ENCODE results near the gene LINGO1.

GRCh38 chr15:77591968-77592613 lies 40.6 kb downstream of the LINGO1 start:
- no peak for TF ChIP-seq POLR2A (IDR thresholded peaks at IDR 0.05)
- TF ChIP-seq, protein P1, sequence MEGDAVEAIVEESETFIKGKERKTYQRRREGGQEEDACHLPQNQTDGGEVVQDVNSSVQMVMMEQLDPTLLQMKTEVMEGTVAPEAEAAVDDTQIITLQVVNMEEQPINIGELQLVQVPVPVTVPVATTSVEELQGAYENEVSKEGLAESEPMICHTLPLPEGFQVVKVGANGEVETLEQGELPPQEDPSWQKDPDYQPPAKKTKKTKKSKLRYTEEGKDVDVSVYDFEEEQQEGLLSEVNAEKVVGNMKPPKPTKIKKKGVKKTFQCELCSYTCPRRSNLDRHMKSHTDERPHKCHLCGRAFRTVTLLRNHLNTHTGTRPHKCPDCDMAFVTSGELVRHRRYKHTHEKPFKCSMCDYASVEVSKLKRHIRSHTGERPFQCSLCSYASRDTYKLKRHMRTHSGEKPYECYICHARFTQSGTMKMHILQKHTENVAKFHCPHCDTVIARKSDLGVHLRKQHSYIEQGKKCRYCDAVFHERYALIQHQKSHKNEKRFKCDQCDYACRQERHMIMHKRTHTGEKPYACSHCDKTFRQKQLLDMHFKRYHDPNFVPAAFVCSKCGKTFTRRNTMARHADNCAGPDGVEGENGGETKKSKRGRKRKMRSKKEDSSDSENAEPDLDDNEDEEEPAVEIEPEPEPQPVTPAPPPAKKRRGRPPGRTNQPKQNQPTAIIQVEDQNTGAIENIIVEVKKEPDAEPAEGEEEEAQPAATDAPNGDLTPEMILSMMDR (IDR thresholded peaks at IDR 0.05) = no peak

Data from ovary (tissue), 3 donors.